ENCODE results near the gene TDRD3.
"Not testable (repeated sequence)": the region's sequence is repeated elsewhere in the genome, so short reads cannot be mapped to it uniquely, and the experiment has no call there.

TDRD3 gene

DNA sequence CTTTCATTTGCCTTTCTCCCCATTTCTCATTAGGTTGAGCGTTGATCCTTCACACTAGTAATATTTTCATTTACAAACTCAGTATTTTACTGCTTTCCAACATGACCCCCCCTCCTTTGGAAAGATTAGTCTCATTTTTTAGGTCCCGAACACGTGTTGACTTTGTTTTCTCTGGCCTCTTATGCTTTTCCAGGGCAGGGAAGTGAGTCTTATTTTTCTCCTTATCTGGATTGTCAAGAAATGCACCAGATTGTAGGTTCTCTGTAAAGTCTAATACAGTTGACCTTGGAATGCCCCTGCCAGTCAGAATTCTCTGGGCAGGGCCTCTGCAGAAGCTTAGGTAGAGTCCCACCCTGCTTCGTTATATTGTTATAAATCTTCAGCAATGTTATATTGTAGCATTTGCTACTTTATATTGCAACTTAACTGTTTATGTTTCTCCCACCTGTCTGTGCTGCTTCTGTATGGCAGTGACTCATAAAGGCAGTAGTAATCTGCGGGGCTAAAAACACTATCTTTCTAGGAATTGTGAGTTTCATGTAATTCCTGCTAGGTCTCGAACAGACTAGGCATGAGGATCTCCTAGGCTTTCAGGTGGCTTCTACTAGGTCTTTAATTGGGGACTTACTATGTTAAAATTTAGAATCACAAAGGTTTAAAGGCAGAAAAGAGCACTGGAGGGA lies 2.0 kb downstream of the TDRD3 start:
- no peak for DNase-seq (ENCODE audit: low read depth)

- no peak for DNase-seq (ENCODE audit: low read depth)
These were observed 5.0 kb downstream of the TDRD3 start for GRCh38 chr13:60402022-60402421.

GRCh38 chr13:60407095-60407494 lies 10.1 kb downstream of the TDRD3 start:
- DNase-seq (ENCODE audit: low read depth), result no peak

GRCh38 chr13:60407852-60408251 lies 10.8 kb downstream of the TDRD3 start:
- not testable (repeated sequence) for DNase-seq (ENCODE audit: low read depth)

DNA sequence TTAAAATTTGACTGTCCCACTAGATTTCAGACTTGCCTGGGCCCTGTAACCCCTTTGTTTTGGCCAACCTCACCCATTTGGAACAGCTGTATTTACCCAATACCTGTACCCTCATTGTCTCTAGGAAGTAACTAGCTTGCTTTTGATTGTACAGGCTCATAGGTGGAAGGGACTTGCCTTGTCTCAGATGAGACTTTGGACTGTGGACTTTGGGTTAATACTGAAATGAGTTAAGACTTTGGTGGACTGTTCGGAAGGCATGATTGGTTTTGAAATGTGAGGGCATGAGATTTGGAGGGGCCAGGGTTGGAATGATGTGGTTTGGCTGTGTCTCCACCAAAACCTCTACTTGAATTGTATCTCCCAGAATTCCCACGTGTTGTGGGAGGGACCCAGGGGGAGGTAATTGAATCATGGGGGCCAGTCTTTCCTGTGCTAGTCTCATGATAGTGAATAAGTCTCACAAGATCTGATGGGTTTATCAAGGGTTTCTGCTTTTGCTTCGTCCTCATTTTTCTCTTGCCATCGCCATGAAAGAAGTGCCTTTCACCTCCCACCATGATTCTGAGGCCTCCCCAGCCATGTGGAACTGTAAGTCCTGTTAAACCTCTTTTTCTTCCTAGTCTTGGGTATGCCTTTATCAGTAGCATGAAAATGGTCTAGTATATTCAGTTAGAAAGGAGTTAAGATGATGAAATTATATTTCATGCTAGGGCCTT lies 12.7 kb downstream of the TDRD3 start:
- not testable (repeated sequence) for DNase-seq (ENCODE audit: low read depth)

GRCh38 chr13:60410299-60410698 lies 13.3 kb downstream of the TDRD3 start:
- DNase-seq (ENCODE audit: low read depth), result no peak

- no peak for DNase-seq (ENCODE audit: low read depth)
These were observed 14.4 kb downstream of the TDRD3 start for GRCh38 chr13:60411464-60411863.

DNA sequence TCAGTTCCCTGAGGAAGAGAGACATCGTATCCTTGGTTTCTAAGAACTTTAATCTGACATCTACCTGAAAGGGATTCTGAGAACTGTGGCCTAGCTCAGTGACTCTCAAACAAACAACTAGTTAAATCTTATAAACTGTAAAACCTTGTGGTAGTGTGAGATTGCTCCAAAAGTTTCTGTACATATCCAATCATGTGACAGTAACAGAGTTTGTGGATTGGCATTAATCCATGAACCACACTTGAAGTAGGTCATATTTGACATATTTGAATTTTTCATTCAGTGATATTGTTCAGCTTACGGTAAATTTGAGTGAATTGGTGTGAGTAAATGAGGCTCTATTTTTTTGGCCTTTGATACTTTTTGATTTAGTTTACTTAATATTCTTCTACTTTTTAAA lies 15.0 kb downstream of the TDRD3 start:
- DNase-seq (ENCODE audit: low read depth), result no peak

- DNase-seq (ENCODE audit: low read depth), result no peak
These were observed 16.0 kb downstream of the TDRD3 start for GRCh38 chr13:60412909-60413616.

DNA sequence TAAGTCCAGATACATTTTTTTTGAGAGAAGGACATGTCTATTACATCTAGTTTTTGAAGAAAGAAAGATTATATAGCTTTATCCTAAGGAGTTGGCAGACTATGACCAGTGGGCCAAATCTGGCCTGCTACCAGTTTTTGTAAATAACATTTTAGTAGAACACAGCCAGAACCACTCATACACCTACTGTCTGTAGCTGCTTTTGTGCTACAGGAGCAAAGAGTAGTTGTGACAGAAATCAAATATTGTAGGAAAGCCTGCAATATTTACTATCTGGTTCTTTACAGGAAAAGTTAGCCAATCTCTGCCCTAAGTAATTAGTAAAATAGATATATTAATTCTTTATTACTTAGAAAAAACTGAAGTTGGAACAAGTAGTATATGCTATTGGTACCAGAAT lies 17.2 kb downstream of the TDRD3 start:
- DNase-seq (ENCODE audit: low read depth), result no peak

GRCh38 chr13:60417734-60418133 lies 20.7 kb downstream of the TDRD3 start:
- DNase-seq (ENCODE audit: low read depth), result no peak

DNA sequence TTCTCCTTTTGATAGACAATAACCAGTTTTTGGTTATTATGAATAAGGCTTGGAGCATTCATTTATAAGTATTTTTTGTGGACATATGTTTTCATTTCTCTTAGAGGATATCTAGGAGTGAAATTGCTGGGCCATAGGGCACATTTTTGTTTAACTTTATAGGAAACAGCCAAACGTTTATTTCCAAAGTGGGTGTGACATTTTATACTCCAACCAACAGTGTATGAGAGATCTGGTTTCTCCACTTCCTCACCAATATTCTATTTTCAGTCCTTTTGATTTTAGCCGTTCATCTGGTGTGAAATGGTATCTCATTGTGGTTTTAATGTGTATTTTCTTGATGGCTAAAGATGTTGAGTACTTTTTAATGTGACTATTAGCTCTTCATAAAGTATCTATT lies 21.9 kb downstream of the TDRD3 start:
- no peak for DNase-seq (ENCODE audit: low read depth)

- no peak for DNase-seq (ENCODE audit: low read depth)
These were observed 28.3 kb downstream of the TDRD3 start for GRCh38 chr13:60425332-60425731.

DNA sequence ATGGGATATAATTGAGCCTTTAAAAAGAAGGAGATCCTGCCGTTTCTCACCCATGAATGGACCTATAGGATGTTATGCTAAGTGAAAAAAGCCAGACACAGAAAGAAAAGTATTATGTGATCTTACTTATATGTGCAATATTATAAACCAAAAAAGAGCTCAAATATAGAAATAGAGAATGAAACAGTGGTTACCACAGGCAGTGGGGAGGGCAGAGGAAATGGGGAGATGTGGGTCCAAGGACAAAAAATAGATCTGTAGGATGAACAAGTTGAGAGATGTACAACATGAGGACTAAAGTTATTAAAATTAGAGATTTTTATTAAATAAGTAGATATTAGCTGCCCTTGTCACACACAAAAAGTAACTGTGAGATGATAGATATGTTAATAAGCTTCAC lies 29.1 kb downstream of the TDRD3 start:
- no peak for DNase-seq (ENCODE audit: low read depth)

DNA sequence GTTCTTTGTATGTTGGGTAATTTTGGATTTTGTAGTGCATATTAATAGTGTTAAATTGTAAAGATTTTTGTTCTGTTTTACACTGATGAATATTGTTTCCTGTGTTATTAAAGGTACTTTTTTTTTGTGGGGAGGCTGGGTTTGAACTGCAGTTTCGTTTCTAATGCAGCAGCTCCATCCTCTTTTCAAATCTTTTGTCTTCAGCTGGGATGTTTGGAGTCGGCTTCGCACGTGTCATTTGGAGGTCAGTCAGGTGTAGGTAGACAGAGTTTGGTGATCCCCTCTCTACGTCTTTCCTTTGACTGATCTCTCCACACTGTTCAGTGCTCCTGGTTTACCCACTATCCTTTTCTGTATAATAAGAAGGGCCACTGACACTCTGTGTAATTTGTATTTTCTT lies 30.3 kb downstream of the TDRD3 start:
- no peak for DNase-seq (ENCODE audit: low read depth)

DNA sequence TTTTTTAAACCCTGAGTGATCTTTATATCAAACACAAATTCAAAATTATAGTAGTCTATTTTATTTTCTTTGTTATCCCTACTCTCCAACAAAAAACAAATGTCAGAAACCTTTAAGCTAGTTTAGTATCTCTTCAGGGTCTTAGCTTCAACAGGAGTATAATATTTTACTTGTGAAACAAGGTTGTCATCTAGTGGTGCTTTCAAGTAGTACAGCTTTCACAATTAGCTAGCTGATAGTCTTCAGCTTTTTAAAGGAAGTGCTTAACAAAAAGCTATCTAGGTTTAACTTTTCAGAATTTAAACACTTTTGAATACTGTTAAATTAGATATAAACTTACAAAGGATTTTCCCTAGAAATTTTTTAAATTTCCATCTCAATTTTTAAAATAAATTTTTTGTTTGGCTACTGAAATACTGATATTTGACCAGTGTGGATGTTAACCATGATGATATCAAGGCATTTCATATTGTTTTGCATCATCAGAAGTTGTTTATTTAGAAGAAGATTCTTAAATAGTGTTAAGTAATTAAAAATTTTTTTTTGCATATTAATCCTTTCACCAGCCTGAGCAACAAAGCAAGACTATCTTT lies 34.2 kb downstream of the TDRD3 start:
- no peak for DNase-seq (ENCODE audit: low read depth)

- no peak for DNase-seq (ENCODE audit: low read depth)
These were observed 36.5 kb downstream of the TDRD3 start for GRCh38 chr13:60433505-60433904.

DNA sequence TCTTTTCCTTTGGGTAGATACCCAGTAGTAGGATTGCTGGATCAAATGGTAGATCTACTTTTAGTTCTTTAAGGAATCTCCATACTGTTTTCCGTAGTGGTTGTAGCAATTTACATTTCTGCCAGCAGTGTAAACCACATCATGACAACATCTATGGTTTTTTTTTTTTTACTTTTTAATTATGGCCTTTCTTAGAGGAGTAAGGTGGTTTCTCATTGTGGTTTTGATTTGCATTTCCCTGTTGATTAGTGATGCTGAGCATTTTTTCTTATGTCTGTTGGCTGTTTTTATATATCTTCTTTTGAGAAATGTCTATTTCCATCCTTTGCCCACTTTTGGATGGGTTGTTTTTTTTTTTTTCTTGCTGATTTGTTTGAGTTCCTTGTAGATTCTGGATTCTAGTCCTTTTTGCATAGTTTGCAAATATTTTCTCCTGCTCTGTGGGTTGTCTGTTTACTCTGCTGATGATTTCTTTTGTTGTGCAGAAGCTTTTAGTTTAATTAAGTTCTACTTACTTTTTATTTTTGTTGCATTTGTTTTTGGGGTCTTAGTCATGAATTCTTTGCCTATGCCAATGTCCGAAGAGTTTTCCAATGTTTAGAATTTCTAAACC lies 38.8 kb downstream of the TDRD3 start:
- DNase-seq (ENCODE audit: low read depth), result no peak

GRCh38 chr13:60439201-60439600 lies 42.2 kb downstream of the TDRD3 start:
- no peak for DNase-seq (ENCODE audit: low read depth)

- DNase-seq (ENCODE audit: low read depth), result no peak
These were observed 44.7 kb downstream of the TDRD3 start for GRCh38 chr13:60441761-60442160.

- no peak for DNase-seq (ENCODE audit: low read depth)
These were observed 52.0 kb downstream of the TDRD3 start for GRCh38 chr13:60448907-60449510.

DNA sequence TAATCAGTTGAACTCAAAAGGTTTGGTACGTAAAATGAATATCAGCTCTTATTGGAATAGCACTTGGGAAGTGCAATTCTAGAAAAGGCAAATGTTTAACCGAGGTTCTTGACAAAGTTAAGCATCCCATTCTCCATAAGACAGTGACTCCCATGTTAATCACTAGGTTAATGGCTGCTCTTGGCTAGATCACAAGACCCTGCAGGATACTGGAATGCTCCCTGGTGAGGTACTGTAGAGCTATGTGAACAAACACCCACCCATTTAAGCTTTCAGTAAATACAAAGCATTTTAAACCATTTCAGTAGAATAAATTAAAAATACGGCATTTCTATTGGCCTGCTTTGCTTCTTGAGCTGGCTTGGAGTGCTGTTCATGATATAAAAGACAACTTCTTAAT lies 56.5 kb downstream of the TDRD3 start:
- no peak for DNase-seq (ENCODE audit: low read depth)
